Fibroblast of skin of right biceps (primary cell): ENCODE data around the gene BLTP1.

Experiments
- DNase-seq: peaks from one replicate; pipeline ENCODE4 v3.0.0-alpha.2; 2013

Gene BLTP1

GRCh38 chr4:122170775-122171174 is 18.6 kb downstream of the BLTP1 start:
- no peak for DNase-seq

GRCh38 chr4:122171323-122171722 is 19.2 kb downstream of the BLTP1 start:
- no peak for DNase-seq

- DNase-seq = no peak
Observed at GRCh38 chr4:122172266-122172665, 20.1 kb downstream of the BLTP1 start.

- DNase-seq = no peak
Observed at GRCh38 chr4:122178961-122179360, 26.8 kb downstream of the BLTP1 start.

GRCh38 chr4:122195718-122196117 is 43.6 kb downstream of the BLTP1 start:
- no peak for DNase-seq
